H9 (cell line): ENCODE measurements around the gene ABCD1. TPM values are rescaled to one million over a fixed set of nuclear protein-coding genes. Genes with fewer than 3 reads are reported as not detected.

ENCODE experiments used
- DNase-seq: peaks from one replicate; pipeline ENCODE4 v3.0.0-alpha.2; 2017
- H2AFZ ChIP-seq: one replicate; pipeline ENCODE4 v1.6.1; 2013; ENCODE audit warnings: mild to moderate bottlenecking, low read length, control low read depth, moderate library complexity
- H2AK5ac ChIP-seq: 2 replicates; pipeline ENCODE4 v1.6.1; 2013; ENCODE audit warnings: low read length, control low read depth, mixed read lengths; ENCODE audit not compliant: insufficient read length
- H2BK120ac ChIP-seq: one replicate; pipeline ENCODE4 v1.6.1; 2013; ENCODE audit warnings: low read depth, mild to moderate bottlenecking, low read length, control low read depth, inconsistent platforms; ENCODE audit not compliant: poor library complexity, severe bottlenecking
- H2BK12ac ChIP-seq: 2 replicates; pipeline ENCODE4 v1.6.1; 2013; ENCODE audit warnings: low read length, control low read depth, mixed read lengths, low read depth; ENCODE audit not compliant: insufficient read length
- H2BK15ac ChIP-seq: 2 replicates; pipeline ENCODE4 v1.6.1; 2013; ENCODE audit warnings: low read depth, low read length, control low read depth
- H2BK20ac ChIP-seq: one replicate; pipeline ENCODE4 v1.6.1; 2013; ENCODE audit warnings: low read depth, mild to moderate bottlenecking, low read length, control low read depth, inconsistent platforms; ENCODE audit not compliant: poor library complexity, severe bottlenecking
- H2BK5ac ChIP-seq: 2 replicates; pipeline ENCODE4 v1.6.1; 2013; ENCODE audit warnings: low read length, control low read depth, mixed read lengths; ENCODE audit not compliant: insufficient read length
- H3K14ac ChIP-seq: 2 replicates; pipeline ENCODE4 v1.6.1; 2013; ENCODE audit warnings: low read length, control low read depth; ENCODE audit not compliant: insufficient read depth
- H3K18ac ChIP-seq: 2 replicates; pipeline ENCODE4 v1.6.1; 2013; ENCODE audit warnings: low read depth, mild to moderate bottlenecking, mixed read lengths, low read length, control low read depth; ENCODE audit not compliant: insufficient read length
- H3K23ac ChIP-seq: 2 replicates; pipeline ENCODE4 v1.6.1; 2013; ENCODE audit warnings: low read length, control low read depth, mixed read lengths, low read depth; ENCODE audit not compliant: insufficient read length
- H3K23me2 ChIP-seq: 2 replicates; pipeline ENCODE4 v1.6.1; 2013; ENCODE audit warnings: low read depth, mild to moderate bottlenecking, mixed read lengths, low read length, control low read depth; ENCODE audit not compliant: insufficient read length, poor library complexity, severe bottlenecking
- H3K27ac ChIP-seq: 2 replicates; pipeline ENCODE4 v1.5.1; 2013; ENCODE audit warnings: low read length, control low read depth, mixed read lengths, low read depth; ENCODE audit not compliant: insufficient read length
- H3K27me3 ChIP-seq: 2 replicates; pipeline ENCODE4 v1.6.1; 2013; ENCODE audit warnings: low read length, control low read depth, inconsistent platforms; ENCODE audit not compliant: insufficient read depth
- H3K4ac ChIP-seq: 2 replicates; pipeline ENCODE4 v1.6.1; 2013; ENCODE audit warnings: low read depth, mild to moderate bottlenecking, control low read depth, inconsistent platforms, low read length, moderate library complexity
- H3K4me1 ChIP-seq: 2 replicates; pipeline ENCODE4 v1.6.1; 2013; ENCODE audit warnings: low read length, control low read depth, inconsistent platforms; ENCODE audit not compliant: insufficient read depth
- H3K4me2 ChIP-seq: 2 replicates; pipeline ENCODE4 v1.6.1; 2013; ENCODE audit warnings: low read length, control low read depth, mixed read lengths; ENCODE audit not compliant: insufficient read length, insufficient read depth
- H3K56ac ChIP-seq: 2 replicates; pipeline ENCODE4 v1.6.1; 2013; ENCODE audit warnings: low read depth, mild to moderate bottlenecking, mixed read lengths, low read length, control low read depth; ENCODE audit not compliant: insufficient read length
- H3K79me1 ChIP-seq: 2 replicates; pipeline ENCODE4 v1.6.1; 2013; ENCODE audit warnings: low read depth, mild to moderate bottlenecking, moderate library complexity, low read length, control low read depth, inconsistent platforms; ENCODE audit not compliant: insufficient read depth, poor library complexity, severe bottlenecking
- H3K79me2 ChIP-seq: 2 replicates; pipeline ENCODE4 v1.6.1; 2013; ENCODE audit warnings: low read length, control low read depth, inconsistent platforms; ENCODE audit not compliant: insufficient read depth
- H3K9ac ChIP-seq: 2 replicates; pipeline ENCODE4 v1.6.1; 2013; ENCODE audit warnings: low read length, control low read depth, mixed read lengths; ENCODE audit not compliant: insufficient read length; ENCODE audit errors: extremely low read depth
- H3K9me3 ChIP-seq: one replicate; pipeline ENCODE4 v1.6.1; 2013; ENCODE audit warnings: low read depth, low read length, inconsistent platforms; ENCODE audit not compliant: control insufficient read depth
- H3T11ph ChIP-seq: one replicate; pipeline ENCODE4 v1.6.1; 2013; ENCODE audit warnings: mild to moderate bottlenecking, low read length, control low read depth, inconsistent platforms
- H4K20me1 ChIP-seq: one replicate; pipeline ENCODE4 v1.6.1; 2013; ENCODE audit not compliant: control insufficient read depth, insufficient read length, insufficient read depth
- H4K5ac ChIP-seq: 2 replicates; pipeline ENCODE4 v1.6.1; 2013; ENCODE audit warnings: low read depth, mild to moderate bottlenecking, mixed read lengths, low read length, control low read depth; ENCODE audit not compliant: insufficient read length
- H4K8ac ChIP-seq: replicated peaks from 2 replicates; pipeline ENCODE4 v1.6.1; 2013; ENCODE audit warnings: low read length, control low read depth, mixed read lengths, low read depth; ENCODE audit not compliant: insufficient read length
- H4K91ac ChIP-seq: 2 replicates; pipeline ENCODE4 v1.6.1; 2013; ENCODE audit warnings: low read depth, mild to moderate bottlenecking, moderate library complexity, mixed read lengths, low read length, control low read depth; ENCODE audit not compliant: insufficient read length
- H3K27ac Mint-ChIP-seq, 3 experiments: 2 replicates in 2 of 3; 3 replicates in 1 of 3; pipeline ENCODE4 v1.8.0; 2020 to 2021; ENCODE audit warnings: mixed read lengths in 3 of 3, mild to moderate bottlenecking in 1 of 3, moderate library complexity in 1 of 3
- H3K27me3 Mint-ChIP-seq: 2 replicates; pipeline ENCODE4 v1.8.0; 2021; ENCODE audit warnings: low read depth, mild to moderate bottlenecking, moderate library complexity, mixed read lengths
- H3K36me3 Mint-ChIP-seq, 3 experiments: 2 replicates in 2 of 3; 3 replicates in 1 of 3; pipeline ENCODE4 v1.8.0; 2020 to 2021; ENCODE audit warnings: low read depth in 3 of 3, mixed read lengths in 3 of 3; ENCODE audit not compliant: insufficient read depth in 1 of 3
- H3K4me1 Mint-ChIP-seq, 2 experiments: 2 replicates each; pipeline ENCODE4 v1.8.0; 2020; ENCODE audit warnings: mixed read lengths in 2 of 2
- H3K4me3 Mint-ChIP-seq, 2 experiments: 2 replicates in 1 of 2; 3 replicates in 1 of 2; pipeline ENCODE4 v1.8.0; 2020 to 2021; ENCODE audit warnings: mild to moderate bottlenecking in 2 of 2, mixed read lengths in 2 of 2, moderate library complexity in 1 of 2
- H3K9me3 Mint-ChIP-seq, 2 experiments: 2 replicates in 1 of 2; 3 replicates in 1 of 2; pipeline ENCODE4 v1.8.0; 2020; ENCODE audit warnings: mild to moderate bottlenecking in 2 of 2, mixed read lengths in 2 of 2, moderate library complexity in 1 of 2
- WGBS: extraction: QIAGEN DNeasy Blood & Tissue Kit; methylation state at CpG from one replicate; pipeline ENCODE4 v1.1.7; 2013; ENCODE audit warnings: missing lambda C conversion rate, low lambda C conversion rate, mixed read lengths; ENCODE audit not compliant: insufficient read length; ENCODE audit errors: extremely low coverage; 5-methylcytosine and 5-hydroxymethylcytosine counted together
- total RNA-seq: library from RNA; stranded (reverse); gene quantifications from 2 replicates; pipeline ENCODE4 v1.2.1, GENCODE V29; 2021
- TF ChIP-seq, protein P1 (sequence below): fragments of 200-600 bp; sonication (generic); conservative IDR thresholded peaks from 3 replicates; pipeline ENCODE4 v1.8.0; 2021; ENCODE audit warnings: antibody characterized with exemption, mild to moderate bottlenecking

Gene ABCD1
- total RNA-seq, 1 experiment from 2014 or later = 11.1 TPM

DNA sequence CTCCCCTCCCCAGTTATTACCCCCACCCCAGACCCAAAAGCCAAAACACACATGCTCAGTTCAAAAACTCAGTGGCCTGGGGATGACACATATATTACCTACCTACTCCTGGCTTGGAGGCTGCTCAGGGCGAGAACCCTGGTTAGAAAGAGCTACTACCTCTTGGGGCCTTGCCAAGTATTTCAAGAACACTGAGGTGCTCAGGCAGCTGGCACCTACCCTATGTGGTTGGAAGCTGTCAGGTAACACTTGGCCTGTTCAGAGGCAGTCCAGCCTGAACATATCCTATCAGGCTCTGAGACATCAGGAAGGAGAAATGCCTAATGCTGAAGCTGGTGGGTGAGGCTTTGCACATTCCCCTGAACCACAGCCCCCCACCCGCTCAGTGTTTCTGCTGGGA is 5.4 kb upstream of the ABCD1 start:
- Histone ChIP-seq H4K91ac (no peak overlapping the region), H2BK12ac (no peak overlapping the region), H3K9me3 (peaks cover 42% of the 10 kb centered on the region), H3K9ac (no peak overlapping the region), H4K20me1 (no peaks in the 10 kb centered on the region), H3K23ac (no peak overlapping the region), H4K8ac (no peak overlapping the region), H4K5ac (no peak overlapping the region), H2BK120ac (no peak overlapping the region), H3K4ac (no peak overlapping the region), H3T11ph (no peak overlapping the region), H3K4me2 (no peak overlapping the region), H3K14ac (no peak overlapping the region), H3K18ac (no peak overlapping the region), H3K27me3 (no peaks in the 10 kb centered on the region), H3K23me2 (peaks cover 4% of the 10 kb centered on the region), H2BK5ac (no peak overlapping the region), H3K79me2 (peaks cover 10% of the 10 kb centered on the region; the same call in 1 of the 2 replicates), H2AFZ (no peak overlapping the region), H2BK20ac (no peak overlapping the region), H3K4me1 (no peaks in the 10 kb centered on the region), H2AK5ac (no peak overlapping the region), H3K56ac (no peak overlapping the region), H3K27ac (no peak overlapping the region), H3K79me1 (no peaks in the 10 kb centered on the region), H2BK15ac (no peak overlapping the region)
- Mint-ChIP-seq H3K4me3 (no peak overlapping the region), H3K27ac (no peak overlapping the region), H3K9me3 (peaks cover 65 to 69% of the 10 kb centered on the region in 2 experiments), H3K27me3 (no peaks in the 10 kb centered on the region), H3K4me1 (peaks cover 0 to 8% of the 10 kb centered on the region in 2 experiments; a peak in 2 of 4 replicates), H3K36me3 (peaks cover 40 to 77% (median 69%) of the 10 kb centered on the region in 3 experiments)
- DNase-seq = no peak
- WGBS = no CpG with 5 or more reads among the region's 2 CpGs
- TF ChIP-seq, protein P1, sequence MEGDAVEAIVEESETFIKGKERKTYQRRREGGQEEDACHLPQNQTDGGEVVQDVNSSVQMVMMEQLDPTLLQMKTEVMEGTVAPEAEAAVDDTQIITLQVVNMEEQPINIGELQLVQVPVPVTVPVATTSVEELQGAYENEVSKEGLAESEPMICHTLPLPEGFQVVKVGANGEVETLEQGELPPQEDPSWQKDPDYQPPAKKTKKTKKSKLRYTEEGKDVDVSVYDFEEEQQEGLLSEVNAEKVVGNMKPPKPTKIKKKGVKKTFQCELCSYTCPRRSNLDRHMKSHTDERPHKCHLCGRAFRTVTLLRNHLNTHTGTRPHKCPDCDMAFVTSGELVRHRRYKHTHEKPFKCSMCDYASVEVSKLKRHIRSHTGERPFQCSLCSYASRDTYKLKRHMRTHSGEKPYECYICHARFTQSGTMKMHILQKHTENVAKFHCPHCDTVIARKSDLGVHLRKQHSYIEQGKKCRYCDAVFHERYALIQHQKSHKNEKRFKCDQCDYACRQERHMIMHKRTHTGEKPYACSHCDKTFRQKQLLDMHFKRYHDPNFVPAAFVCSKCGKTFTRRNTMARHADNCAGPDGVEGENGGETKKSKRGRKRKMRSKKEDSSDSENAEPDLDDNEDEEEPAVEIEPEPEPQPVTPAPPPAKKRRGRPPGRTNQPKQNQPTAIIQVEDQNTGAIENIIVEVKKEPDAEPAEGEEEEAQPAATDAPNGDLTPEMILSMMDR = no peak
